IMR-90 (cell line): ENCODE measurements around the gene GRB10. TPM values are rescaled to one million over a fixed set of nuclear protein-coding genes. Genes with fewer than 3 reads are reported as not detected.

Source experiments
- ATAC-seq: fragments of 200-7000 bp; cut with Tn5 transposase; 2 replicates; pipeline ENCODE4 v1.9.1; 2020; ENCODE audit warnings: low read depth, mild to moderate bottlenecking, moderate library complexity
- BruUV-seq: library from RNA; stranded (reverse); fragments of 400-500 nt; replicated peaks from 2 replicates; lab custom pipeline; 2021; lab: Mats Ljungman, UMichigan
- CTCF ChIA-PET: fragments of 300-600 bp; formaldehyde crosslinking; extraction: SDS; loops from one replicate; lab custom pipeline; 2021; ENCODE audit warnings: antibody characterized with exemption; lab: Yijun Ruan, JAX
- POLR2A ChIA-PET: fragments of 300-600 bp; sonication (Branson Sonifier 250); formaldehyde crosslinking; loops from one replicate; lab custom pipeline; 2022; ENCODE audit warnings: antibody characterized with exemption; ENCODE audit not compliant: unreplicated experiment; lab: Charles Lee
- DNase-seq: peaks from one replicate; pipeline ENCODE4 v3.0.0; 2013
- H2AFZ ChIP-seq: replicated peaks from 2 replicates; pipeline ENCODE3; 2013; ENCODE audit warnings: low read length, mild to moderate bottlenecking; ENCODE audit not compliant: poor library complexity
- H2AK5ac ChIP-seq: 2 replicates; pipeline ENCODE4 v1.6.1; 2013; ENCODE audit warnings: low read depth, low read length, inconsistent platforms
- H2AK9ac ChIP-seq: replicated peaks from 2 replicates; pipeline ENCODE3; 2013; ENCODE audit warnings: mild to moderate bottlenecking, low read depth, low read length, moderate library complexity; ENCODE audit not compliant: poor library complexity
- H2BK120ac ChIP-seq: 2 replicates; pipeline ENCODE4 v1.6.1; 2013; ENCODE audit warnings: low read depth, low read length, inconsistent platforms
- H2BK15ac ChIP-seq: 3 replicates; pipeline ENCODE4 v1.6.1; 2013; ENCODE audit warnings: low read depth, low read length, inconsistent platforms
- H2BK20ac ChIP-seq: 2 replicates; pipeline ENCODE4 v1.6.1; 2013; ENCODE audit warnings: low read depth, mild to moderate bottlenecking, inconsistent platforms, low read length, moderate library complexity
- H2BK5ac ChIP-seq: 2 replicates; pipeline ENCODE4 v1.6.1; 2013; ENCODE audit warnings: mild to moderate bottlenecking, low read depth, low read length, inconsistent platforms; ENCODE audit not compliant: poor library complexity, severe bottlenecking
- H3K14ac ChIP-seq: replicated peaks from 2 replicates; pipeline ENCODE4 v1.6.1; 2013; ENCODE audit warnings: low read depth, low read length, inconsistent platforms
- H3K18ac ChIP-seq: 2 replicates; pipeline ENCODE4 v1.6.1; 2013; ENCODE audit warnings: low read depth, low read length, control low read depth
- H3K23ac ChIP-seq: 2 replicates; pipeline ENCODE4 v1.6.1; 2013; ENCODE audit warnings: low read depth, low read length, inconsistent platforms
- H3K27ac ChIP-seq: 2 replicates; pipeline ENCODE4 v1.5.1; 2013; ENCODE audit warnings: mild to moderate bottlenecking, control low read depth, low read length; ENCODE audit not compliant: insufficient read depth
- H3K27me3 ChIP-seq: 2 replicates; pipeline ENCODE4 v1.6.1; 2013; ENCODE audit warnings: low read length; ENCODE audit not compliant: control insufficient read depth, insufficient read depth
- H3K36me3 ChIP-seq: 2 replicates; pipeline ENCODE4 v1.6.1; 2013; ENCODE audit warnings: low read length, mixed read lengths; ENCODE audit not compliant: control insufficient read depth, insufficient read depth
- H3K4ac ChIP-seq: 2 replicates; pipeline ENCODE4 v1.6.1; 2013; ENCODE audit warnings: low read depth, low read length, inconsistent platforms
- H3K4me1 ChIP-seq: 2 replicates; pipeline ENCODE4 v1.6.1; 2013; ENCODE audit warnings: low read length, mixed read lengths; ENCODE audit not compliant: control insufficient read depth, insufficient read depth
- H3K4me2 ChIP-seq: 2 replicates; pipeline ENCODE4 v1.6.1; 2013; ENCODE audit warnings: low read depth, mild to moderate bottlenecking, control low read depth, low read length, moderate library complexity
- H3K4me3 ChIP-seq: 2 replicates; pipeline ENCODE4 v1.5.1; 2013; ENCODE audit warnings: low read depth, mild to moderate bottlenecking, control low read depth, low read length, moderate library complexity; ENCODE audit not compliant: insufficient read depth
- H3K56ac ChIP-seq: 2 replicates; pipeline ENCODE4 v1.6.1; 2013; ENCODE audit warnings: low read length, inconsistent platforms; ENCODE audit not compliant: insufficient read depth; ENCODE audit errors: extremely low read depth
- H3K79me1 ChIP-seq, 2 experiments: 2 replicates each; pipeline ENCODE4 v1.6.1; 2013; ENCODE audit warnings: low read length in 2 of 2, inconsistent platforms in 1 of 2, low read depth in 1 of 2
- H3K9ac ChIP-seq: 2 replicates; pipeline ENCODE4 v1.6.1; 2013; ENCODE audit warnings: low read depth, low read length, control low read depth
- H3K9me1 ChIP-seq: 2 replicates; pipeline ENCODE4 v1.6.1; 2013; ENCODE audit warnings: low read length, inconsistent platforms; ENCODE audit not compliant: insufficient read depth
- H3K9me3 ChIP-seq: 2 replicates; pipeline ENCODE4 v1.6.1; 2013; ENCODE audit warnings: low read length; ENCODE audit not compliant: control insufficient read depth, insufficient read depth
- H4K20me1 ChIP-seq: 2 replicates; pipeline ENCODE4 v1.6.1; 2013; ENCODE audit warnings: low read length, inconsistent platforms; ENCODE audit not compliant: insufficient read depth
- H4K5ac ChIP-seq: 2 replicates; pipeline ENCODE4 v1.6.1; 2013; ENCODE audit warnings: mild to moderate bottlenecking, low read depth, low read length, control low read depth
- H4K8ac ChIP-seq, 2 experiments: 2 replicates each; pipeline ENCODE4 v1.6.1; 2013; ENCODE audit warnings: low read depth in 2 of 2, low read length in 2 of 2, control low read depth in 1 of 2, inconsistent platforms in 1 of 2
- H4K91ac ChIP-seq: 2 replicates; pipeline ENCODE4 v1.6.1; 2013; ENCODE audit warnings: low read depth, low read length, inconsistent platforms; ENCODE audit not compliant: insufficient read depth
- BHLHE40 ChIP-seq: fragments of 150-350 bp; IDR thresholded peaks from 2 replicates; pipeline ENCODE4 v1.6.1; 2016; ENCODE audit warnings: mild to moderate bottlenecking, low read depth, low read length
- CEBPB ChIP-seq: IDR thresholded peaks from 2 replicates; pipeline ENCODE4 v1.6.1; 2012; ENCODE audit warnings: low read depth, low read length, improper control_type of control experiment
- FOS ChIP-seq: fragments of 150-350 bp; IDR thresholded peaks from 2 replicates; pipeline ENCODE4 v1.6.1; 2016; ENCODE audit warnings: low read depth, low read length
- NFE2L2 ChIP-seq: fragments of 150-350 bp; IDR thresholded peaks from 2 replicates; pipeline ENCODE4 v1.6.1; 2016; ENCODE audit warnings: low read depth, mild to moderate bottlenecking, low read length
- POLR2A ChIP-seq: IDR thresholded peaks from 2 replicates; pipeline ENCODE4 v1.6.1; 2012; ENCODE audit warnings: mild to moderate bottlenecking, low read depth, low read length
- RAD21 ChIP-seq: IDR thresholded peaks from 2 replicates; pipeline ENCODE4 v1.6.1; 2012; ENCODE audit warnings: low read length, improper control_type of control experiment
- RCOR1 ChIP-seq: IDR thresholded peaks from 2 replicates; pipeline ENCODE4 v1.6.1; 2012; ENCODE audit warnings: mild to moderate bottlenecking, low read length, improper control_type of control experiment; ENCODE audit not compliant: insufficient replicate concordance
- SMC3 ChIP-seq: fragments of 150-350 bp; IDR thresholded peaks from 2 replicates; pipeline ENCODE4 v1.6.1; 2016; ENCODE audit warnings: low read depth, mild to moderate bottlenecking, antibody characterized with exemption, low read length, moderate library complexity
- WGBS, 2 experiments: methylation state at CpG; one replicate each; pipeline versions ENCODE4 v1.1.5 to v1.1.7; 2013; ENCODE audit warnings: missing lambda C conversion rate in 2 of 2; ENCODE audit not compliant: insufficient read length in 1 of 2; ENCODE audit errors: extremely low coverage in 2 of 2; 5-methylcytosine and 5-hydroxymethylcytosine counted together
- dilution Hi-C: fragments of 300-500 bp; cut with HindIII; formaldehyde crosslinking; loops from one replicate; pipeline ENCODE4 v1.14.3; 2018; ENCODE audit warnings: low sequenced_read_pairs; ENCODE audit not compliant: unreplicated experiment
- in situ Hi-C: fragments of 300-500 bp; cut with MboI; formaldehyde crosslinking; loops from 3 replicates; pipeline ENCODE4 v1.14.3; 2019; ENCODE audit warnings: low sequenced_read_pairs, inconsistent platforms, mixed read lengths
- intact Hi-C: fragments of 100-400 bp; cut with micrococcal nuclease; formaldehyde crosslinking; loops from 2 replicates; pipeline ENCODE4 v1.10.0; 2022
- polyA plus RNA-seq, 3 experiments: library from polyadenylated mRNA; depleted of rRNA; stranded (reverse); fragments of >200 nt; gene quantifications; 2 replicates each; pipeline ENCODE4 v1.2.3, GENCODE V29; 2012; ENCODE audit warnings: low replicate concordance in 1 of 3
- total RNA-seq: library from RNA; depleted of rRNA; stranded (reverse); fragments of >200 nt; gene quantifications from 2 replicates; pipeline ENCODE4 v1.2.3, GENCODE V29; 2012
- TF ChIP-seq, protein P1 (sequence below): fragments of 150-350 bp; IDR thresholded peaks from 2 replicates; pipeline ENCODE4 v1.6.1; 2016; ENCODE audit warnings: low read depth, mild to moderate bottlenecking, low read length, moderate library complexity, borderline replicate concordance

GRB10 gene
- total and polyA plus RNA-seq, 2 of the 4 experiments (the other 2 are of a cell fraction): 6.3 to 15.1 TPM

DNA sequence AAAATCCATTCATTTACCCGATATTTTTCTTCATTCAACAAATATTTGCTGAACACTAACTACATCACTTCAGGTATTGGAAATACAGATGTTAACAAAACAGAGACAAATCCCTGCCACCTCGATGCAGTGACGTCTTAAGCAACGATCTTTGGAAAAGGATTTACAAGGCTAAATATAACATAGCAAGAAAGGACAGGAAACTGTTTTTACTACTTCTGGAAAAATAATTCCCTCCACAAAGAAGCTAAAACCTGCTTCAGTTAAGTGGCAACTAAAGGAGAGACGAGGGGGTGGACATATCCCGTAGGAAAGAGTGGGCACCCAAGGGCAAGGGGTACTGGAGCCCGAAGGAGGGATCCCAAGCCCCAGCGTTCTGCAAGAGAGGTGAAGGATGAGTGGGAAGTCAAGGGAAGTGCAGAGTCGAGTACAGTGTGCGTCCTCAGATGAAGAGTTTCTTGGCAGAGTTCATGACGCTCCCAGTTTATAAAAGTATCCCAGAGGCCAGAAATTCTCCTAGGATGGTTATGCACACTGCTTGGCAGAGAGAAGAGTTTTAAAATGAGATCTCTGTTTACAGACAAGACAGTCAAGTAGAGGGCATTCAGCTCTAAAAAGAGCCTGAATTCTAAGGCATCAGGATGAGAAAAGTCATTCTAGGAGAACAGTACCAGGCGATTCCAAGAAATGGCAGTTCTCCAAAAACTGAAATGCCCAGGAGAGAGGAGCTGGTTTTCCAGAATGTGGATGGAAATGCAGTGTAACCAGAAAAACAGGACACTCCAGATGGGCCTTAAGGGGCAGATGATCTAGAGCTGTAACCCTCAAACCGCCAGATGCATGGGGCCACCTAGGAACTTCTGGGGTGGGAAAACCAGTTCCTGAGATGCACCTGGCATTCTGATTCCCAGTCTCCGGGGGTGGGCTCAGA, 97.3 kb downstream of the GRB10 start:
- Histone ChIP-seq H3K4me3 (no peak overlapping the region), H3K14ac (no peak overlapping the region), H3K36me3 (peaks cover 11% of the 10 kb centered on the region), H3K9me3 (no peaks in the 10 kb centered on the region), H4K91ac (no peak overlapping the region), H3K79me1 (peaks cover 7 to 8% of the 10 kb centered on the region in 2 experiments; a peak in 3 of 4 replicates), H2BK5ac (no peak overlapping the region), H3K9ac (no peak overlapping the region), H3K27ac (no peak overlapping the region), H2AFZ (no peak overlapping the region), H3K23ac (no peak overlapping the region), H2BK120ac (no peak overlapping the region), H3K4ac (no peak overlapping the region), H3K9me1 (peaks cover 11% of the 10 kb centered on the region; the same call in 1 of the 2 replicates), H2AK5ac (no peak overlapping the region), H2AK9ac (no peak overlapping the region), H3K18ac (no peak overlapping the region), H4K5ac (no peak overlapping the region), H2BK20ac (no peak overlapping the region), H3K4me2 (no peak overlapping the region), H3K4me1 (peaks cover 3% of the 10 kb centered on the region; the same call in 1 of the 2 replicates), H4K20me1 (peaks cover 5% of the 10 kb centered on the region; the same call in 1 of the 2 replicates), H2BK15ac (no peak overlapping the region), H4K8ac (no peak overlapping the region), H3K56ac (no peak overlapping the region), H3K27me3 (no peaks in the 10 kb centered on the region)
- POLR2A ChIA-PET: no interaction called here
- CTCF ChIA-PET: interaction anchor here (0.6 kb wide), 1 partner anchor 53 kb away, joined by 3 read pairs; no protein-coding TSS in a partner anchor
- in situ Hi-C loops: loop anchor here (25.0 kb wide), 1 partner anchor 223 kb away; the partner anchor contains the start of gene FIGNL1
- WGBS, 2 experiments: 90% methylated on average over 2 of the region's 14 CpGs; no CpG with 5 or more reads in 1 of the 2 experiments
- TF ChIP-seq POLR2A (no peak), NFE2L2 (no peak), CEBPB (no peak), RCOR1 (no peak), BHLHE40 (no peak), FOS (no peak), SMC3 (no peak), RAD21 (no peak)
- TF ChIP-seq, protein P1, sequence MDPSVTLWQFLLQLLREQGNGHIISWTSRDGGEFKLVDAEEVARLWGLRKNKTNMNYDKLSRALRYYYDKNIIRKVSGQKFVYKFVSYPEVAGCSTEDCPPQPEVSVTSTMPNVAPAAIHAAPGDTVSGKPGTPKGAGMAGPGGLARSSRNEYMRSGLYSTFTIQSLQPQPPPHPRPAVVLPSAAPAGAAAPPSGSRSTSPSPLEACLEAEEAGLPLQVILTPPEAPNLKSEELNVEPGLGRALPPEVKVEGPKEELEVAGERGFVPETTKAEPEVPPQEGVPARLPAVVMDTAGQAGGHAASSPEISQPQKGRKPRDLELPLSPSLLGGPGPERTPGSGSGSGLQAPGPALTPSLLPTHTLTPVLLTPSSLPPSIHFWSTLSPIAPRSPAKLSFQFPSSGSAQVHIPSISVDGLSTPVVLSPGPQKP: no peak
- intact Hi-C loops: no loop called here
- BruUV-seq: no TSS peak
- dilution Hi-C loops: no loop called here
- ATAC-seq (no peak), DNase-seq (no peak)
